Adrenal gland (tissue), 5 donors: Measurements from ENCODE around the gene DLG2.

ENCODE experiments used
- POLR2A ChIP-seq, 2 donors: fragments of 450-650 bp; IDR thresholded peaks; one replicate each; pipeline ENCODE4 v1.6.1; 2017; ENCODE audit warnings: antibody characterized with exemption in 2 of 2, mild to moderate bottlenecking in 2 of 2, moderate library complexity in 1 of 2
- TF ChIP-seq, protein P1 (sequence below), 6 experiments: fragments of 450-650 bp in 4 of 6; fragments of 200-600 bp in 2 of 6; sonication (generic) in 1 of 6; IDR thresholded peaks; 1 replicate in 5 of 6; 2 replicates in 1 of 6; pipeline versions ENCODE4 v1.5.1 to v1.8.0; 2016 to 2021; ENCODE audit warnings: antibody characterized with exemption in 6 of 6, mild to moderate bottlenecking in 2 of 6, moderate library complexity in 1 of 6
- donor health status: DM: no; HTN: no; CAD: no.

DNA sequence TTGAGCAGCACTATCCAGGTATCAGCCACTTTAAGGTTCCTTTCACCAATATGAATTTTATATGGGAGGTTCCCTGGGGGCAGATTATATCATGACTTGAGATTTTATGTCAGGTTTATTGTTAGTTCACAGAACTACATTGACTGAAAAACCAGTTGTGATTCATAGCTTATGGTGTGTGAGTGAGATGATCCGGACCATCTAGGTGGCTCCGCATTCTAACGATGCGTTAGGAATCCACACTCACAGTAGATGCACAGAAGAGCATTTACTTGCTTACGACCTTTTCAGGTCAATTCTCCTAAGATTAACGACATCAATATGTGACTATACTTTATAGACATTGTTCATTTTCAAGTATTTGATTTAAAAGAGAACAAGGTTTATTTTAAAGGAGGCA, 1356.7 kb downstream of the DLG2 start:
- TF ChIP-seq, protein P1, sequence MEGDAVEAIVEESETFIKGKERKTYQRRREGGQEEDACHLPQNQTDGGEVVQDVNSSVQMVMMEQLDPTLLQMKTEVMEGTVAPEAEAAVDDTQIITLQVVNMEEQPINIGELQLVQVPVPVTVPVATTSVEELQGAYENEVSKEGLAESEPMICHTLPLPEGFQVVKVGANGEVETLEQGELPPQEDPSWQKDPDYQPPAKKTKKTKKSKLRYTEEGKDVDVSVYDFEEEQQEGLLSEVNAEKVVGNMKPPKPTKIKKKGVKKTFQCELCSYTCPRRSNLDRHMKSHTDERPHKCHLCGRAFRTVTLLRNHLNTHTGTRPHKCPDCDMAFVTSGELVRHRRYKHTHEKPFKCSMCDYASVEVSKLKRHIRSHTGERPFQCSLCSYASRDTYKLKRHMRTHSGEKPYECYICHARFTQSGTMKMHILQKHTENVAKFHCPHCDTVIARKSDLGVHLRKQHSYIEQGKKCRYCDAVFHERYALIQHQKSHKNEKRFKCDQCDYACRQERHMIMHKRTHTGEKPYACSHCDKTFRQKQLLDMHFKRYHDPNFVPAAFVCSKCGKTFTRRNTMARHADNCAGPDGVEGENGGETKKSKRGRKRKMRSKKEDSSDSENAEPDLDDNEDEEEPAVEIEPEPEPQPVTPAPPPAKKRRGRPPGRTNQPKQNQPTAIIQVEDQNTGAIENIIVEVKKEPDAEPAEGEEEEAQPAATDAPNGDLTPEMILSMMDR (IDR thresholded peaks at IDR 0.05), result no peak
- TF ChIP-seq POLR2A (IDR thresholded peaks at IDR 0.05), result no peak
